Esophagus squamous epithelium (tissue), 4 donors: ENCODE measurements around the gene RAPGEF1.

ENCODE experiments used
- CTCF ChIP-seq, 6 experiments: fragments of 450-650 bp in 4 of 6; fragments of 200-600 bp in 2 of 6; sonication (generic) in 2 of 6; IDR thresholded peaks; one replicate each; pipeline ENCODE4 v1.5.1; 2016 to 2019; ENCODE audit warnings: antibody characterized with exemption in 6 of 6, mild to moderate bottlenecking in 4 of 6, moderate library complexity in 4 of 6
- POLR2A ChIP-seq, 4 donors: fragments of 450-650 bp; IDR thresholded peaks; one replicate each; pipeline ENCODE4 v1.6.1; 2017; ENCODE audit warnings: antibody characterized with exemption in 4 of 4, mild to moderate bottlenecking in 4 of 4, moderate library complexity in 3 of 4

GRCh38 chr9:131559421-131560000 is 180.4 kb downstream of the RAPGEF1 start:
- TF ChIP-seq CTCF (IDR thresholded peaks at IDR 0.05) (no peak), POLR2A (IDR thresholded peaks at IDR 0.05) (no peak)
